ENCODE results near the gene CSTA.

CSTA gene

DNA sequence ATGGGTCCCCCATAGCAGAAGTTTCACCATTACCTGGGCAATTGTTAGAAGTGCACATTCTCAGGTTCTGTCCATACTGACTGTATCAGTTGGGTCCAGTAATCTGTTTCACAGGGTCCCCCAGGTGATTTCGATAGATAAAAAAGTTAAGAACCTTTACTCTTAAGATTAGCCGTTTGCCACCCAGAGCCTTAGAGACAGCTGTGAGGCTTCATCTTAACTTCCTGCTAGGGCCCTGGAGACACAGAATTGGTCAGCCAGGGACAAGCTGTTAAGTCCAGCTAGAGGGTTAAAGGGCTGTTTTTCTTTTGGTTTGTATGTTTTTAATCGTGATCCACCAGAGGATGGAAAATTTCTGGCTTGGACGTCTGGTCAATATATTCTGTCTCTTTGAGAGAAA, 65.6 kb downstream of the CSTA start:
- H3K36me3 ChIP-seq (replicated peaks in 1 of 2; ENCODE audit: control insufficient read depth in 2 of 2, insufficient read depth in 2 of 2, low read length in 2 of 2), result no peaks in the 10 kb centered on the region
- no peak overlapping the region for H3K4me3 ChIP-seq (ENCODE audit: low read length in 2 of 2)
- H3K14ac ChIP-seq (ENCODE audit: low read length), result no peak overlapping the region
- H3K23ac ChIP-seq (ENCODE audit: low read depth, low read length, poor library complexity), result no peak overlapping the region
- H3K4me2 ChIP-seq (ENCODE audit: insufficient read depth, low read length, poor library complexity, severe bottlenecking), result no peak overlapping the region
- WGBS, 2 donors (ENCODE audit: extremely low coverage in 2 of 2, insufficient read length in 2 of 2, insufficient replicate concordance in 1 of 2), result no CpG with 5 or more reads among the region's 4 CpGs
- no peaks in the 10 kb centered on the region for H3K9me3 ChIP-seq (replicated peaks in 1 of 2; ENCODE audit: control insufficient read depth in 2 of 2, insufficient read depth in 1 of 2, low read depth in 1 of 2, low read length in 2 of 2)
- no peak overlapping the region for H3K27ac ChIP-seq (replicated peaks; ENCODE audit: low read length)
- H2BK5ac ChIP-seq (ENCODE audit: low read length), result no peak overlapping the region
- H2BK120ac ChIP-seq (ENCODE audit: low read depth, low read length), result no peak overlapping the region
- H3K79me1 ChIP-seq (ENCODE audit: low read depth, low read length), result no peaks in the 10 kb centered on the region
- peaks cover 0 to 2% of the 10 kb centered on the region in 2 donors for H3K4me1 ChIP-seq (ENCODE audit: control insufficient read depth in 2 of 2, insufficient read depth in 1 of 2, low read depth in 1 of 2, low read length in 2 of 2)
- H3K9ac ChIP-seq (ENCODE audit: low read depth, low read length, poor library complexity), result no peak overlapping the region
- no peak overlapping the region for H4K8ac ChIP-seq (ENCODE audit: low read depth, low read length)
- no peak overlapping the region for H2BK12ac ChIP-seq (ENCODE audit: low read length)
- H3K18ac ChIP-seq (ENCODE audit: low read length), result no peak overlapping the region
- H2AK5ac ChIP-seq (ENCODE audit: low read depth, low read length), result no peak overlapping the region
- no peak overlapping the region for H2BK15ac ChIP-seq (ENCODE audit: low read length)
- no peak overlapping the region for H4K91ac ChIP-seq (ENCODE audit: low read depth, low read length, poor library complexity)
- H3K4ac ChIP-seq (ENCODE audit: low read length), result no peak overlapping the region
- no peak for DNase-seq (ENCODE audit: low spot score)
- H2AFZ ChIP-seq (ENCODE audit: low read length), result no peak overlapping the region
- H3K27me3 ChIP-seq (ENCODE audit: control insufficient read depth in 3 of 3, insufficient read depth in 3 of 3, low read depth in 1 of 3, low read length in 3 of 3), result no peaks in the 10 kb centered on the region
